ENCODE data around the gene CLEC10A.
"Not testable (repeated sequence)": the region's sequence is repeated elsewhere in the genome, so short reads cannot be mapped to it uniquely, and the experiment has no call there.

CLEC10A gene

DNA sequence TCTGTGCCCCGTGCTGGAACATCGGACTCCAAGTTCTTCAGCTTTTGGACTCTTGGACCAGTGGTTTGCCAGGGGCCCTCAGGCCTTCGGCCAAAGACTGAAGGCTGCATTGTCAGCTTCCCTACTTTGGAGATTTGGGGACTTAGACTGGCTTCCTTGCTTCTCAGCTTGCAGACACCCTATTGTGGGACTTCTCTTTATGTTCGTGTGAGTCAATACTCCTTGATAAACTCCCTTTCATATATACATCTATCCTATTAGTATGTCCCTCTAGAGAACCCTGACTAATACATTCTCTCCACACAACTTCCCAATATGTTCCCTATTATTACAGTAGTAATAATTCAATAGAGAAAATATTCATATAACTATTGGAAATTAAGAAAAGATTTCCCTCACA lies 43.8 kb upstream of the CLEC10A start:
- H3K27me3 ChIP-seq (replicated peaks; ENCODE audit: control insufficient read depth, insufficient read depth, low read length) = no peaks in the 10 kb centered on the region
- no peaks in the 10 kb centered on the region for H3K36me3 ChIP-seq (ENCODE audit: control insufficient read depth, insufficient read depth, low read length)
- TF ChIP-seq, protein P1, sequence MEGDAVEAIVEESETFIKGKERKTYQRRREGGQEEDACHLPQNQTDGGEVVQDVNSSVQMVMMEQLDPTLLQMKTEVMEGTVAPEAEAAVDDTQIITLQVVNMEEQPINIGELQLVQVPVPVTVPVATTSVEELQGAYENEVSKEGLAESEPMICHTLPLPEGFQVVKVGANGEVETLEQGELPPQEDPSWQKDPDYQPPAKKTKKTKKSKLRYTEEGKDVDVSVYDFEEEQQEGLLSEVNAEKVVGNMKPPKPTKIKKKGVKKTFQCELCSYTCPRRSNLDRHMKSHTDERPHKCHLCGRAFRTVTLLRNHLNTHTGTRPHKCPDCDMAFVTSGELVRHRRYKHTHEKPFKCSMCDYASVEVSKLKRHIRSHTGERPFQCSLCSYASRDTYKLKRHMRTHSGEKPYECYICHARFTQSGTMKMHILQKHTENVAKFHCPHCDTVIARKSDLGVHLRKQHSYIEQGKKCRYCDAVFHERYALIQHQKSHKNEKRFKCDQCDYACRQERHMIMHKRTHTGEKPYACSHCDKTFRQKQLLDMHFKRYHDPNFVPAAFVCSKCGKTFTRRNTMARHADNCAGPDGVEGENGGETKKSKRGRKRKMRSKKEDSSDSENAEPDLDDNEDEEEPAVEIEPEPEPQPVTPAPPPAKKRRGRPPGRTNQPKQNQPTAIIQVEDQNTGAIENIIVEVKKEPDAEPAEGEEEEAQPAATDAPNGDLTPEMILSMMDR (IDR thresholded peaks at IDR 0.05; ENCODE audit: insufficient read depth, low read length, poor library complexity, severe bottlenecking) = no peak
- no peak overlapping the region for H3K4me3 ChIP-seq (replicated peaks; ENCODE audit: low read depth, low read length)
- DNase-seq (ENCODE audit: extremely low read depth, insufficient read length) = no peak

DNA sequence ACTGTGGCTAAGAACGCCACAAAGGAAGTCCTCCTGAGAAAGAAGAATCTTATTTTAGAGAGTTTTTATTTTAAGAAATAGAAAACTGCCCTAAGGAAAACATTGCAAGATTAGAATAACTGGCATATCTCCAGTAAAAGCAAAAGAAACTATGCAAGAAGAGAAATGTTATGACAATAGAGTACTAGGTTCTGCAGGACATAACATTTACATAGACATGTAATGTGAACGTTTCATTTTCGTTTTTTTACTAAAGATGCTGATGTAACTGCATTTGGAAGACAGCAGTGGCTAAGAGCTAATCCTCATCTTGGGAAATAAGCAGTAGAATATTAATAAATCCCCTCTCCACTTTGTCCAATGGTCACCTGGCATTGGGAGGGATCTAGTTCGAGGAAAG lies 42.3 kb upstream of the CLEC10A start:
- TF ChIP-seq, protein P1 (IDR thresholded peaks at IDR 0.05; ENCODE audit: insufficient read depth, low read length, poor library complexity, severe bottlenecking) = no peak
- Histone ChIP-seq H3K27me3 (replicated peaks; ENCODE audit: control insufficient read depth, insufficient read depth, low read length) (no peaks in the 10 kb centered on the region), H3K36me3 (ENCODE audit: control insufficient read depth, insufficient read depth, low read length) (no peaks in the 10 kb centered on the region), H3K4me3 (replicated peaks; ENCODE audit: low read depth, low read length) (no peak overlapping the region)
- no peak for DNase-seq (ENCODE audit: extremely low read depth, insufficient read length)

DNA sequence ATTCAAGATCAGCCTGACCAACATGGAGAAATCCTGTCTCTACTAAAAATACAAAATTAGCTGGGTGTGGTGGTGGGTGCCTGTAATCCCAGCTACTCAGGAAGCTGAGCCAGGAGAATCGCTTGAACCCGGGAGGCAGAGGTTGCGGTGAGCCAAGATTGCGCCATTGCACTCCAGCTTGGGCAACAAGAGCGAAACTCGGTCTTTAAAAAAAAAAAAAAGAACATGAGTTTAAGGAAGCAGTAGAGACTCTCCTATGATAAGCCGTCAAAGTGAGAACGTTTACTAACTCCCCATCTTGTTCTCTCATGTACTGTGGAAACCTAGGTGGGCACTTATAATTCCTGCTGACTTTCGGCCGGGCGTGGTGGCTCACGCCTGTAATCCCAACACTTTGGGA lies 40.6 kb upstream of the CLEC10A start:
- DNase-seq (ENCODE audit: extremely low read depth, insufficient read length); H3K4me3 ChIP-seq (replicated peaks; ENCODE audit: low read depth, low read length); H3K27me3 ChIP-seq (replicated peaks; ENCODE audit: control insufficient read depth, insufficient read depth, low read length); H3K36me3 ChIP-seq (ENCODE audit: control insufficient read depth, insufficient read depth, low read length): not testable (repeated sequence)

DNA sequence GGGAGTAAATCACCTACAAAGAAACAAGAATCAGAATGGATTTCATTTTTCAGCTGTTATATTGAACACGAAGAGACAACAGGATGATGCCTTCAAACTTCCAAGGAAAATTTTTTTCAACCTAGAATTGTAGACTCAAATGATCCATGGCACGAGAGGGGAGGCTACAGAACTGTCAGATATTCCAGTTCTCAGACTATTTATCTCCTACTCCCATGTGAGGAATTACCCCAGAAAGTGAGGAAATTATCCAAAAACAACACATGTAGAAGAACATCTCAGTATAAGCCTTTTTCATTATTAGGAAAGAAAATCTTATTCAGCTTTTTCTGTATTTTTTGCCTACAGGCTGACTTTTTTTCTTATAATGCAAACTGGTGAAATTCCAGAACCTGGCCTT lies 40.1 kb upstream of the CLEC10A start:
- Histone ChIP-seq H3K36me3 (ENCODE audit: control insufficient read depth, insufficient read depth, low read length) (no peaks in the 10 kb centered on the region), H3K4me3 (replicated peaks; ENCODE audit: low read depth, low read length) (no peak overlapping the region)
- TF ChIP-seq, protein P1 (IDR thresholded peaks at IDR 0.05; ENCODE audit: insufficient read depth, low read length, poor library complexity, severe bottlenecking) = no peak

DNA sequence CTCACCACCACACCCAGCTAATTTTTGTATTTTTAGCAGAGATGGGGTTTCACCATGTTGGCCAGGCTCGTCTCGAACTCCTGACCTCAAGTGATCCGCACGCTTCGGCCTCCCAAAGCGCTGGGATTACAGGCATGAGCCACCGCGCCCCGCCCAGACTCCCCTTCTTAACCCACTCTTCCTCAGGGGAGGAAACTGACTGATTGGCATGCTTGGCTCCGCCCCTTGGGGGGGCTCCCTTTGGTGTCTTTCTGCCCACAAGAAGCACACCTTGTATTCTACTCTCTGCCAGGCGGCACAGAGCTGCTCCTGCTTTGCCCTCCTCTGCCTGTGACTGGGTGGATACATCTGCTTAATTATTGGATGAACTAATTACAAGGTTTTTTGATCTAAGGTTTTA lies 39.3 kb upstream of the CLEC10A start:
- H3K36me3 ChIP-seq (ENCODE audit: control insufficient read depth, insufficient read depth, low read length) = no peaks in the 10 kb centered on the region
- H3K27me3 ChIP-seq (replicated peaks; ENCODE audit: control insufficient read depth, insufficient read depth, low read length) = no peaks in the 10 kb centered on the region
- H3K4me3 ChIP-seq (replicated peaks; ENCODE audit: low read depth, low read length) = no peak overlapping the region
- no peak for DNase-seq (ENCODE audit: extremely low read depth, insufficient read length)
- TF ChIP-seq, protein P1 (IDR thresholded peaks at IDR 0.05; ENCODE audit: insufficient read depth, low read length, poor library complexity, severe bottlenecking) = no peak

More for the DNA sequence above, 40.1 kb upstream of the CLEC10A start:
- no peak for DNase-seq (ENCODE audit: extremely low read depth, insufficient read length)
- no peaks in the 10 kb centered on the region for H3K27me3 ChIP-seq (replicated peaks; ENCODE audit: control insufficient read depth, insufficient read depth, low read length)

DNA sequence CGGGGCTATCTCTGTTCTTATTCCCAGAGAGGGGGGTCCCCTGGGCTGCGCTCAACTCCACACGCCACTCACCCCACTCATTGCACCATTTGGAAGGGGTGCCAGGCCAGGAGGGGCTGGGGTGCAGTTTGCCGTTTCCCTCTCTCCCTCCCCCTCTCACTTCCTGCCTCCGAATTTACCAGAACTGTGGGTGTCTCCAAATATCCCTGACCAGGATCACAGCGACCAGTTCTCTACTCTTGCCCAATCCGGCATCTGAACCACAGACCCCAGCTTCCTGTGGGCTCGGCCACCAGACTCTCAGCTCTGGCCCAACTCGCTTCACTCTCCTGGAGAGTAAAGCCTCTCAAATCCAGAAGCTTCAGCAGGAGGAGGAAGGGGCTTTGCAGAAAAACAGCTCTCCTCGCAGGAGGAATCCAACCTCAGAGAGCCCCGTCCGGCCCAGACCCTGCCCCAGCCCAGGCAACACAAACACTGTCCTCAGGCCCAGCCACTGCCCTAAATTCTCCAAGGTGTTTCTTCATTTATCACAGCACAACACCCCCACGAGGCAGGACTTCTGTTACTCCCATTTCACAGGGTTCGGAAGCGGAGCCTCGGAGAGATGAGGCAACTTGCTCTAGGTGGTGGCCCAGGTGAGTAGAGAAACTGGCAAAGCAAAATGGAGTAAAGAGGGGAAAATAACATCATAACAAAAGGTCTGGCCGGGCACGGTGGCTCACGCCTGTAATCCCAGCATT lies 35.0 kb upstream of the CLEC10A start:
- no peak for DNase-seq (ENCODE audit: extremely low read depth, insufficient read length)
- Histone ChIP-seq H3K36me3 (ENCODE audit: control insufficient read depth, insufficient read depth, low read length) (no peaks in the 10 kb centered on the region), H3K27me3 (replicated peaks; ENCODE audit: control insufficient read depth, insufficient read depth, low read length) (no peaks in the 10 kb centered on the region), H3K4me3 (replicated peaks; ENCODE audit: low read depth, low read length) (no peak overlapping the region)
- TF ChIP-seq, protein P1 (IDR thresholded peaks at IDR 0.05; ENCODE audit: insufficient read depth, low read length, poor library complexity, severe bottlenecking) = no peak
